WERI-Rb-1 (cell line): ENCODE measurements around the gene VWA3B.

Experiments
- DNase-seq: peaks from one replicate; pipeline ENCODE4 v3.0.0-alpha.2; 2020
- H3K27ac ChIP-seq: fragments of 250-450 bp; sonication (Bioruptor Pico); 2 replicates; pipeline ENCODE4 v1.5.1; 2020; ENCODE audit warnings: mild to moderate bottlenecking, moderate library complexity
- H3K27me3 ChIP-seq: fragments of 250-450 bp; sonication (Bioruptor Pico); 2 replicates; pipeline ENCODE4 v1.5.1; 2021; ENCODE audit warnings: mild to moderate bottlenecking, low read depth, moderate library complexity; ENCODE audit not compliant: insufficient read depth, severe bottlenecking
- H3K36me3 ChIP-seq: fragments of 250-450 bp; sonication (Bioruptor Pico); 2 replicates; pipeline ENCODE4 v1.5.1; 2020; ENCODE audit warnings: mild to moderate bottlenecking, moderate library complexity
- H3K4me3 ChIP-seq: 2 replicates; pipeline ENCODE4 v1.5.1; 2011; ENCODE audit warnings: low read depth, mild to moderate bottlenecking, control low read depth, low read length
- H3K9me3 ChIP-seq: fragments of 250-450 bp; sonication (Bioruptor Pico); 2 replicates; pipeline ENCODE4 v1.5.1; 2021; ENCODE audit warnings: mild to moderate bottlenecking, moderate library complexity; ENCODE audit not compliant: severe bottlenecking
- TF ChIP-seq, protein P1 (sequence below): IDR thresholded peaks from 2 replicates; pipeline ENCODE4 v1.5.1; 2011; ENCODE audit warnings: low read depth, mild to moderate bottlenecking, control low read depth, inconsistent platforms, low read length

The VWA3B gene

DNA sequence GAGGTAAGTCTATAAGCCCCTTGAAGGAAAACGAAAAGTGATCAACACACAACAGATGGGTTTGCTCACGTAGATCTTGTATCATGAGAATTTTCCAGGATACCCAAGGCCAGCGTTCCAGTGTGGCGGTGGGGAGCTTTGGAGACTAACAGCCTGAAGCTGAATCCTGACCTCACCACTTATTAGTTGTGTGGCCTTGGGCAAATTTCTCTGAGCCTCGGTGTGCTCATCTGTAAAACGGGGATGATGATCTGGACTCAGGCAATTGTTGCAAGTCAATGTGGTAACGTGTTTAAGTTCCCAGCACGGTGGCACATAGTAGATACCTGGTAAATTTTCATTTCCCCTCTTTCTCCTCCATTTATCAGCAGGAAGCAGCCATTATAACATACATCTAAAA, 68.3 kb downstream of the VWA3B start:
- no peaks in the 10 kb centered on the region for H3K36me3 ChIP-seq
- TF ChIP-seq, protein P1, sequence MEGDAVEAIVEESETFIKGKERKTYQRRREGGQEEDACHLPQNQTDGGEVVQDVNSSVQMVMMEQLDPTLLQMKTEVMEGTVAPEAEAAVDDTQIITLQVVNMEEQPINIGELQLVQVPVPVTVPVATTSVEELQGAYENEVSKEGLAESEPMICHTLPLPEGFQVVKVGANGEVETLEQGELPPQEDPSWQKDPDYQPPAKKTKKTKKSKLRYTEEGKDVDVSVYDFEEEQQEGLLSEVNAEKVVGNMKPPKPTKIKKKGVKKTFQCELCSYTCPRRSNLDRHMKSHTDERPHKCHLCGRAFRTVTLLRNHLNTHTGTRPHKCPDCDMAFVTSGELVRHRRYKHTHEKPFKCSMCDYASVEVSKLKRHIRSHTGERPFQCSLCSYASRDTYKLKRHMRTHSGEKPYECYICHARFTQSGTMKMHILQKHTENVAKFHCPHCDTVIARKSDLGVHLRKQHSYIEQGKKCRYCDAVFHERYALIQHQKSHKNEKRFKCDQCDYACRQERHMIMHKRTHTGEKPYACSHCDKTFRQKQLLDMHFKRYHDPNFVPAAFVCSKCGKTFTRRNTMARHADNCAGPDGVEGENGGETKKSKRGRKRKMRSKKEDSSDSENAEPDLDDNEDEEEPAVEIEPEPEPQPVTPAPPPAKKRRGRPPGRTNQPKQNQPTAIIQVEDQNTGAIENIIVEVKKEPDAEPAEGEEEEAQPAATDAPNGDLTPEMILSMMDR, result no peak
- no peak overlapping the region for H3K4me3 ChIP-seq
- no peak for DNase-seq
- H3K27ac ChIP-seq, result no peak overlapping the region
- no peaks in the 10 kb centered on the region for H3K9me3 ChIP-seq
- no peaks in the 10 kb centered on the region for H3K27me3 ChIP-seq

DNA sequence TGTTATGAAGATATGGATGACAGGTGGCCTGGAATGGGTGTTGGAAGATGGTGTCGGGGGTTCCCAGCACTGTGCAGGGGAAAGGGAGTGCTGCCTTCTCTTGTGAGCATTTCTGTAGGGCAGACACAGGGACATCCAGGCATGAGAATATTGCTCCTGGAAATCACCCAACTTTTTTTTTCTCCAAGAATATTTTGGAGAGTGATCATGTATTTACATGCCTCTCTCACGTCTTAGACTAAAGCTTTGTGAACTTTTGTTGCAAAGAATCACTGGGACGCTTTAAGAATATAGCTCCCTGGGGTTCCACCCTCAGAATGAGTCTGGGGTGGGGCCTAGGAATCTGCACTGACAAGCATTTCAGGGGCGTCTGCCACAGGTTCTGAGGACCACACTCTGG, 68.7 kb downstream of the VWA3B start:
- Histone ChIP-seq H3K36me3 (no peaks in the 10 kb centered on the region), H3K9me3 (no peaks in the 10 kb centered on the region), H3K27ac (no peak overlapping the region), H3K4me3 (no peak overlapping the region), H3K27me3 (no peaks in the 10 kb centered on the region)
- DNase-seq, result no peak
- TF ChIP-seq, protein P1, result no peak

DNA sequence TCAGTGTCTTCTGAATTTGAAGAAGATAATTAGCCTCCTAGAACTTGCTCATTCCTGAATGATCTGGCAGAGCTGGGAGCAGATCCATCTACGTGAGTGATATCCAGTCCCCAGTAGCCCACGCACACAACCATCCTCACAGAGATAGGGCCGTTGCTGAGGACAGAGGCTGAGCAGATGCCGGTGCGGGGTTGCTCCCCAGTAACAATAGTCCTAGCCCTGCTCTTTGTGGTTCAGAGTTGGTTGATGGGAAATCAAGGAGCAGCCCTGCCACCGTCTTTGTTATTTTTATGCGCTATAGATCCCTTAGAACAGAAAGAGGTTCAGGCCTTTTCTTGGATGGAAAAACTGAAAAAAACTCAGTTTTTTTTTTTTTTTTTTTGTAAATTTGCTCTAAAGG, 69.3 kb downstream of the VWA3B start:
- DNase-seq, result no peak
- H3K27me3 ChIP-seq, result no peaks in the 10 kb centered on the region
- no peaks in the 10 kb centered on the region for H3K36me3 ChIP-seq
- TF ChIP-seq, protein P1, result no peak
- H3K27ac ChIP-seq, result no peak overlapping the region
- H3K9me3 ChIP-seq, result no peaks in the 10 kb centered on the region
- no peak overlapping the region for H3K4me3 ChIP-seq

DNA sequence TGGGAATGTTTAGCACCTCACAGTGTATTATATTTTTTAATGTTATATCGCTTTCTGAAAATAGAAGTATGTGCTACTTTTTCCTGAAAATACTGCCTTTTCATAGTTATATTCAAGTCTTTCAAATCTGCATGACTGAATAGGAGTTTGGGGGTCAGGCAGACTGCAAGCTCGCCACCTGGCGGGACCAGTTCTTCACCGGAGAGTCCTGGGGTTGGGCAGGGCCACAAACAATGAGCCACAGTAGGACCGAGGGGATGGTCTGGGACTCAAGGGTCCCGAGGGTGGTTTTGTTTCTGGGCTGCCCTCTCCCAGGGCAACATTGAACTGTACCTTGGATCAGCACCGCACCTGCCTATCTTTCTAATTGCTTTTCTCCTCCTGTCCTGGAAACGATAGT, 70.6 kb downstream of the VWA3B start:
- Histone ChIP-seq H3K4me3 (no peak overlapping the region), H3K27me3 (no peaks in the 10 kb centered on the region), H3K36me3 (no peaks in the 10 kb centered on the region), H3K9me3 (no peaks in the 10 kb centered on the region), H3K27ac (no peak overlapping the region)
- TF ChIP-seq, protein P1, result no peak
- no peak for DNase-seq

DNA sequence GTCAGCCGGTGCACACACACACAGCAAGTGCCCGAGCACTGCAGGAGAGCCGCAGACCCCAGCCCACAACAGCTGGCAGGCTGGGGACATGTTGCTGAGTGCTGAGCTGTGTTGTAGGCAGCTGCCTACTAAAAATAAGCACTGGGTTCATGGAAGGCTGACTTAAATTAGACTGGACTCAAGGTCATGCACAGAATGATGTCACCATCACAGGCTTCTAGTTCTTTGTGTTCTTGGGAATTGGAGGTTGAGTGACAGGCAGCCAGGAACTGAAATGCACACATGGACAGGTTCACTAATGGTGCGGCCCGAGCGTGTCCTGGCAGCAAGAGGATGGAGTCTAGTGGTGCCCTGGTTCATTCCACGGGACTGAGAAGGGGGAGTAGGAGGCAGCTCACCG, 71.3 kb downstream of the VWA3B start:
- H3K36me3 ChIP-seq, result no peaks in the 10 kb centered on the region
- TF ChIP-seq, protein P1, result no peak
- no peak overlapping the region for H3K27ac ChIP-seq
- H3K4me3 ChIP-seq, result no peak overlapping the region
- no peaks in the 10 kb centered on the region for H3K9me3 ChIP-seq
- DNase-seq, result no peak
- H3K27me3 ChIP-seq, result no peaks in the 10 kb centered on the region

DNA sequence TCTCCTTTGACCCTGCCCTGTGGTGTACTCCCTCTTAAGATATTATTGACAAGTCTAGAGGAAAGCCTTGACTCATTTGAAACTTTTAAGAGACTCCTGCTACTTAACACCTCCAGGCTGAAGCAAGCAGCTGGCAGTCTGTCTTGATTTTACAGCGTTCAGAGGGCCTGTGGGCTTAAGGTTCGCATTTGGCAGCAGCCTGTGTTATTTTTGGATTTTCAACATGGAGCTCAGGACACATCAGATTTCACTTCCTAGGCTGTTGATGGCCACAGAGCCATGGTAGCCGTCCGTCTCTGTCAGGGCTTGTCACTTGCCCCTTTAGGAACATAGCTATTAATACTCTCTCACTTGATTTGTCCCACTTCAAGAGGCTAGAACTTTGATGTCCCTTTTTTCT, 73.6 kb downstream of the VWA3B start:
- TF ChIP-seq, protein P1, result no peak

More for the DNA sequence above, 73.6 kb downstream of the VWA3B start:
- no peaks in the 10 kb centered on the region for H3K27me3 ChIP-seq
- H3K9me3 ChIP-seq, result no peaks in the 10 kb centered on the region
- H3K4me3 ChIP-seq, result no peak overlapping the region
- no peak for DNase-seq
- no peaks in the 10 kb centered on the region for H3K36me3 ChIP-seq
- H3K27ac ChIP-seq, result no peak overlapping the region
